Sigmoid colon (tissue), 7 donors: Measurements from ENCODE around the gene RBCK1. TPM values are rescaled to one million over a fixed set of nuclear protein-coding genes. Genes with fewer than 3 reads are reported as not detected.

Experiments used
- DNase-seq: peaks from one replicate; pipeline ENCODE4 v3.0.0-alpha.2; 2019
- H3K27ac ChIP-seq, 4 donors: fragments of 200-600 bp; sonication (generic); one replicate each; pipeline ENCODE4 v1.5.1; 2016 to 2019; ENCODE audit warnings: mild to moderate bottlenecking in 1 of 4
- H3K27me3 ChIP-seq, 3 donors: fragments of 200-600 bp; sonication (generic); one replicate each; pipeline ENCODE4 v1.5.1; 2019; ENCODE audit warnings: mild to moderate bottlenecking in 1 of 3
- H3K36me3 ChIP-seq, 4 donors: fragments of 200-600 bp; sonication (generic); one replicate each; pipeline ENCODE4 v1.5.1; 2016 to 2019
- H3K4me1 ChIP-seq, 4 donors: fragments of 200-600 bp; sonication (generic); one replicate each; pipeline ENCODE4 v1.5.1; 2017 to 2019
- H3K4me3 ChIP-seq, 4 donors: fragments of 200-600 bp; sonication (generic); one replicate each; pipeline ENCODE4 v1.5.1; 2017 to 2019; ENCODE audit warnings: mild to moderate bottlenecking in 2 of 4, moderate library complexity in 1 of 4
- H3K9me3 ChIP-seq, 4 donors: fragments of 200-600 bp in 3 of 4; sonication (generic) in 3 of 4; one replicate each; pipeline versions ENCODE4 v1.5.1 to v1.6.1; 2013 to 2019
- CTCF ChIP-seq, 4 experiments: fragments of 450-650 bp in 3 of 4; fragments of 200-600 bp in 1 of 4; IDR thresholded peaks; one replicate each; pipeline ENCODE4 v1.5.1; 2016 to 2019; ENCODE audit warnings: antibody characterized with exemption in 4 of 4, mild to moderate bottlenecking in 3 of 4, moderate library complexity in 2 of 4
- EP300 ChIP-seq, 4 donors: sonication (generic); formaldehyde crosslinking; IDR thresholded peaks; one replicate each; pipeline ENCODE4 v1.6.1; 2017; ENCODE audit warnings: antibody characterized with exemption in 4 of 4
- POLR2A ChIP-seq, 2 donors: fragments of 450-650 bp; IDR thresholded peaks; one replicate each; pipeline ENCODE4 v1.6.1; 2016; ENCODE audit warnings: antibody characterized with exemption in 2 of 2, mild to moderate bottlenecking in 2 of 2, moderate library complexity in 2 of 2
- POLR2AphosphoS5 ChIP-seq, 4 donors: sonication (generic); formaldehyde crosslinking; IDR thresholded peaks; one replicate each; pipeline ENCODE4 v1.6.1; 2017; ENCODE audit warnings: antibody characterized with exemption in 4 of 4
- WGBS, 2 donors: extraction: QIAGEN DNeasy Blood & Tissue Kit; methylation state at CpG; one replicate each; pipeline ENCODE4 v1.1.7; 2013; 5-methylcytosine and 5-hydroxymethylcytosine counted together
- intact Hi-C: fragments of 100-400 bp; cut with DNase I; formaldehyde crosslinking; loops from one replicate; pipeline ENCODE4 v1.15.1; 2023
- polyA plus RNA-seq, 3 donors: library from polyadenylated mRNA; stranded (reverse); fragments of 200-250 nt; gene quantifications; one replicate each; pipeline ENCODE4 v1.2.3, GENCODE V29; 2013
- total RNA-seq, 4 donors: library from RNA; depleted of rRNA; stranded (reverse); fragments of >200 nt; gene quantifications; one replicate each; pipeline ENCODE4 v1.1.0, GENCODE V29; 2016
- donor health status: healthy with polysubstance abuse.
- donor health status: Bipolar disorder and iron deficiency.
- donor health status: healthy.

Gene RBCK1
- total and polyA plus RNA-seq, 7 donors: 60.7 to 197 (median 77.5) TPM

GRCh38 chr20:363319-364078 lies 44.6 kb upstream of the RBCK1 start:
- DNase-seq: no peak
- no peak for TF ChIP-seq EP300 (IDR thresholded peaks at IDR 0.05)
- no peak for TF ChIP-seq POLR2AphosphoS5 (IDR thresholded peaks at IDR 0.05)
- TF ChIP-seq CTCF (IDR thresholded peaks at IDR 0.05): no peak
- TF ChIP-seq POLR2A (IDR thresholded peaks at IDR 0.05): no peak
- 90% methylated on average over 13 of the region's 13 CpGs for WGBS, 2 donors
- H3K27me3 ChIP-seq: peaks cover 0 to 4% (median 0%) of the 10 kb centered on the region in 3 donors
- H3K9me3 ChIP-seq: no peaks in the 10 kb centered on the region
- H3K27ac ChIP-seq: no peak overlapping the region
- H3K36me3 ChIP-seq: no peaks in the 10 kb centered on the region
- no peak overlapping the region for H3K4me3 ChIP-seq
- intact Hi-C loops: no loop called here
- H3K4me1 ChIP-seq: peaks cover 0 to 4% (median 0%) of the 10 kb centered on the region in 4 donors

- Histone ChIP-seq H3K36me3 (no peaks in the 10 kb centered on the region), H3K4me3 (no peak overlapping the region), H3K9me3 (no peaks in the 10 kb centered on the region), H3K27me3 (peaks cover 0 to 4% (median 0%) of the 10 kb centered on the region in 3 donors), H3K4me1 (peaks cover 0 to 4% (median 0%) of the 10 kb centered on the region in 4 donors), H3K27ac (no peak overlapping the region)
- DNase-seq: no peak
- intact Hi-C loops: no loop called here
- no peak for TF ChIP-seq EP300 (IDR thresholded peaks at IDR 0.05)
- TF ChIP-seq POLR2AphosphoS5 (IDR thresholded peaks at IDR 0.05): no peak
- no peak for TF ChIP-seq CTCF (IDR thresholded peaks at IDR 0.05)
- TF ChIP-seq POLR2A (IDR thresholded peaks at IDR 0.05): no peak
- 76 to 88% methylated on average over 9 of the region's 9 CpGs for WGBS, 2 donors
Observed at GRCh38 chr20:364905-365794, 42.9 kb upstream of the RBCK1 start.

GRCh38 chr20:366041-366718 lies 41.9 kb upstream of the RBCK1 start:
- WGBS, 2 donors: 38 to 56% methylated on average over 7 of the region's 7 CpGs
- no peak overlapping the region for H3K27ac ChIP-seq
- intact Hi-C loops: no loop called here

More at GRCh38 chr20:366041-366718, 41.9 kb upstream of the RBCK1 start:
- H3K27me3 ChIP-seq: peaks cover 0 to 4% (median 0%) of the 10 kb centered on the region in 3 donors
- no peaks in the 10 kb centered on the region for H3K9me3 ChIP-seq
- no peak for DNase-seq
- H3K4me1 ChIP-seq: peaks cover 0 to 4% (median 0%) of the 10 kb centered on the region in 4 donors
- no peak for TF ChIP-seq POLR2AphosphoS5 (IDR thresholded peaks at IDR 0.05)
- TF ChIP-seq CTCF (IDR thresholded peaks at IDR 0.05): no peak
- no peak for TF ChIP-seq POLR2A (IDR thresholded peaks at IDR 0.05)
- no peak for TF ChIP-seq EP300 (IDR thresholded peaks at IDR 0.05)
- H3K4me3 ChIP-seq: no peak overlapping the region
- no peaks in the 10 kb centered on the region for H3K36me3 ChIP-seq
